AG20443 (cell line): ENCODE data around the gene ABCA7.

Experiments
- DNase-seq: peaks from one replicate; pipeline ENCODE4 v3.0.0; 2012; ENCODE audit warnings: low spot score, mixed read lengths

The ABCA7 gene

DNA sequence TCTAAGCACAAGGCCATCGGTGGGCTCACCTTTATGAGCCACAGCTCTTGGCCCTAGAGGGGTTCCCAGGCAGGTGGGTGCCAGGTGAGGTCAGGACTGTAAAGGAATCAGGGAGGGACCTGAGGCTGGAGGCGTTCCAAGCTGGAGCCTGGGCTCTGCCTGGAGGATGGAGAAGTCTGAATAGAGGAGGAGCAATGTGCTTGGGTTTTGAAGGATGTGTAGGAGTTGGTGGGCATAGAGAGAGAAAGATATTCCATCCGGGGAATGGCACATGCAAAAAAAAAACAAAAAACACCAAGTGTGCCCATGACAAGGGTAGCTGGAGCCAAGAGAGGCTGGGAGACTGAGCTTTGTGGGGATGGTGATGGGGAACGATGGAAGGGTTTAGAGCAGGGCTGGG, 37.3 kb upstream of the ABCA7 start:
- DNase-seq: no peak

DNA sequence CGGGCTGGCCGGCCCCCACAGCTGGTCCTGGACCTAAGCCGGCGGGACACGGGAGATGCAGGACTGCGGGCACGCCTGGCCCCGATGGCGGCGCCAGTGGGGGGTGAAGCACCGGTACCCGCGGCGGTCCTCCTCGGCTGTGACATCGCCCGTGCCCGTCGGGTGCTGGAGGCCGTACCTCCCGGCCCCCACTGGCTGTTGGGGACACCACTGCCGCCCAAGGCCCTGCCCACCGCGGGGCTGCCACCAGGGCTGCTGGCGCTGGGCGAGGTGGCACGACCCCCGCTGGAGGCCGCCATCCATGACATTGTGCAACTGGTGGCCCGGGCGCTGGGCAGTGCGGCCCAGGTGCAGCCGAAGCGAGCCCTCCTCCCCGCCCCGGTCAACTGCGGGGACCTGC, 36.6 kb upstream of the ABCA7 start:
- DNase-seq: no peak

DNA sequence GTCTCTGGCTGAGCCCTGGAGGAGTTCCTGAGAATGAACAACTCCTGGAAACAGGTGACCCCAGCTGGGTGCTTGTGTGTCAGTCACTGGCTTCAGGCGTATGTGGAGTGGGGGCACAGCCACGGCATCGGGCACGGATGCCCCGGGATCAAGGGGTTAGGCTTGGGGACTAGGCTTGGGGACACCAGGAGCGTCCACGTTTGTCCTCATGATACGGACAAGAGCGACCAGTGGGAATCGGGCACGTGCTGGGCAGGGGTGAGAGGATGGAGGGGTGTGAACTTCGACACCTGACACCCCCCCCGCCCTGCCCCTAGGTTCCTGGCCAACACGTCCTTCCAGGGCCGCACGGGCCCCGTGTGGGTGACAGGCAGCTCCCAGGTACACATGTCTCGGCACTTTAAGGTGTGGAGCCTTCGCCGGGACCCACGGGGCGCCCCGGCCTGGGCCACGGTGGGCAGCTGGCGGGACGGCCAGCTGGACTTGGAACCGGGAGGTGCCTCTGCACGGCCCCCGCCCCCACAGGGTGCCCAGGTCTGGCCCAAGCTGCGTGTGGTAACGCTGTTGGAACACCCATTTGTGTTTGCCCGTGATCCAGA, 35.6 kb upstream of the ABCA7 start:
- DNase-seq: no peak

DNA sequence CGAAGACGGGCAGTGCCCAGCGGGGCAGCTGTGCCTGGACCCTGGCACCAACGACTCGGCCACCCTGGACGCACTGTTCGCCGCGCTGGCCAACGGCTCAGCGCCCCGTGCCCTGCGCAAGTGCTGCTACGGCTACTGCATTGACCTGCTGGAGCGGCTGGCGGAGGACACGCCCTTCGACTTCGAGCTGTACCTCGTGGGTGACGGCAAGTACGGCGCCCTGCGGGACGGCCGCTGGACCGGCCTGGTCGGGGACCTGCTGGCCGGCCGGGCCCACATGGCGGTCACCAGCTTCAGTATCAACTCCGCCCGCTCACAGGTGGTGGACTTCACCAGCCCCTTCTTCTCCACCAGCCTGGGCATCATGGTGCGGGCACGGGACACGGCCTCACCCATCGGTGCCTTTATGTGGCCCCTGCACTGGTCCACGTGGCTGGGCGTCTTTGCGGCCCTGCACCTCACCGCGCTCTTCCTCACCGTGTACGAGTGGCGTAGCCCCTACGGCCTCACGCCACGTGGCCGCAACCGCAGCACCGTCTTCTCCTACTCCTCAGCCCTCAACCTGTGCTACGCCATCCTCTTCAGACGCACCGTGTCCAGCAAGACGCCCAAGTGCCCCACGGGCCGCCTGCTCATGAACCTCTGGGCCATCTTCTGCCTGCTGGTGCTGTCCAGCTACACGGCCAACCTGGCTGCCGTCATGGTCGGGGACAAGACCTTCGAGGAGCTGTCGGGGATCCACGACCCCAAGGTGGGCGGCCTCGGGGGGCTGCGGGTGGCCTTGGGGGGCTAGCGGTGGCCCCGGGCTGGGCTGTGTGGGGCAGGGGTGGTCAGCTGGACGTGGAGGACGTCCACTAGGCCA, 34.9 kb upstream of the ABCA7 start:
- DNase-seq: no peak

DNA sequence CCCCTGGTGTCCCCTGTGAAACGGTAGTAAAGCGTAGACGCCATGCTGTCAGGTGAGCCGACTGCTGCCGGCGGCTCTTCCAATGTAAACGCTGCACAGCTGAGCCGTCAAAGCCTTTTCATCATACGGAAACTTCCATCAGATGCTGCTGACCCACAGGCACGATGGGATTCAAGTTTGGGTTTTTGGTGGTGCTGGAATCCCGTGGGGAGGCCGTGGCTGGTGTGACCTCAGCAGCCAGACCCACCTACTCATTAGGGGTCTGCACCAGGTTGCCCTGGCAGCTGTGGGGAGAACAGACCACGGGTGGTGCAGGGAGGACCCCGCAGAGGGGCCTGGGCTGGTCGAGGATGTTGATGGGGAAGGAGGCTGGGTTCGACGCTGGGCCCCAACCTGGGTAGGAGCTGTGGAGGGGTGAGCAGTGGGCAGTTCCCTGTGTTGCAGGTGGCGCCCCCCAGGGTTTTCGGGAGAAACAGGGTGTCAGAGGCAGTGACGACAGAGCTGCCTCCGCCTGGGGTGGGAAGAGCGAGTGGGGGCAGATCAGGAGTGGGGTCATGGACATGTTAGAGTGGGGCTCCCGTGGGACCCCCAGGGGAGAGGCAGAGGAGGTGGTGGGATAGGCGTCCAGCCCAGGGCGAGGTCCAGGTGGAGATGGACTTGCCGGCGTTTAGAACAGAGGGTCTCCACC, 33.1 kb upstream of the ABCA7 start:
- DNase-seq: no peak

DNA sequence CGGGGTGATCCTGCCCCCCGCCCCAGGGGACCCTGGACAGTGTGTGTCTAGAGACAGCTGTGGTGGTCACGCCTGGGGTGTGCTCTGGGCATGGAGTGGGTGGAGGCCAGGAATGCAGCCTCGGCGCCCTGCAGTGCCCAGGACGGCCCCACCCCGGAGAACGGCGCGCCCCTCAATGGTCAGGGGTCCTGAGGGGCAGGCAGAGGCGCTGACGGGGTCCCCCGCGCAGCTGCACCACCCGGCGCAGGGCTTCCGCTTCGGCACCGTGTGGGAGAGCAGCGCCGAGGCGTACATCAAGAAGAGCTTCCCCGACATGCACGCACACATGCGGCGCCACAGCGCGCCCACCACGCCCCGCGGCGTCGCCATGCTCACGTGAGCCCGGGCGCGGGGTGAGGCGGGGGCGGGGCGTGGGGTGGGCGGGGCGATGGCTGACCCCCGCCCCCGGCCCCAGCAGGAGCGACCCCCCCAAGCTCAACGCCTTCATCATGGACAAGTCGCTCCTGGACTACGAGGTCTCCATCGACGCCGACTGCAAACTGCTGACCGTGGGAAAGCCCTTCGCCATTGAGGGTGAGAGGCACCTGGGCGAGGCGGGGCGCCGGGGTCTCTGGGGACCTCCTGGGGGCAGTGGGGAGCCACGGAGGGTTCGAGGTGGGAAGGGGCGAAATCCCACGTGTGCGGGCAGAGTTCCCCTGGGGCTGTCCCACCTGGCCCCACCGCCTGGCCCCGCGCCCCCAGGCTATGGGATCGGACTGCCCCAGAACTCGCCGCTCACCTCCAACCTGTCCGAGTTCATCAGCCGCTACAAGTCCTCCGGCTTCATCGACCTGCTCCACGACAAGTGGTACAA, 32.3 kb upstream of the ABCA7 start:
- DNase-seq: no peak

DNA sequence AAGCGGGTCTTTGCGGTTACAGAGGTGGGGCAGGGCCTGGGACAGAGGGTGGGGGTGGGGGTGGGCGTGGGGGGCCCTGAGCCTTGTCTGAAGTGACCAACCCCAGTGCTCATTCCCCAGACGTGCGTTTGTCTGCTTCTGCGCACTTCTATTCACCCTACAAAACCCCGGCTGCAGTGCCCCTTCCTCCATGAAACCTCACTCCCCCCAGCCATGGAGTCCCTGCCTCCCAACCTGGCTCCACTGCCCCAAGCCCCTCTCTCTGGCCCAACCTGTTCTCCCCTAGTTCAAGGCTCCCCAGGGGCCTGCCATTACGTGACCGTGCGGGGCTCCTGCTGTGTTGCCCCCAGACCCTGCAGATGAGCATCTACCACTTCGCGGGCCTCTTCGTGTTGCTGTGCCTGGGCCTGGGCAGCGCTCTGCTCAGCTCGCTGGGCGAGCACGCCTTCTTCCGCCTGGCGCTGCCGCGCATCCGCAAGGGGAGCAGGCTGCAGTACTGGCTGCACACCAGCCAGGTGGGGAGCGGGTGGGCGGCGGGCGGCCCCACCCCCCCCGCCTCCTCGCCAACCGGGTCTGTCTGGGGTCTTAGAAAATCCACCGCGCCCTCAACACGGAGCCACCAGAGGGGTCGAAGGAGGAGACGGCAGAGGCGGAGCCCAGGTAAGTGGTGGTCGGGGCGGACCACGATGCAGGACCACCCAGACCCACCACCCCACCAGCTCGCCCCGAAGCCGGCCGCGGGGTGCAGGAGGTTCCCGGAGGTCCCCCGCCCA, 31.5 kb upstream of the ABCA7 start:
- DNase-seq: no peak

DNA sequence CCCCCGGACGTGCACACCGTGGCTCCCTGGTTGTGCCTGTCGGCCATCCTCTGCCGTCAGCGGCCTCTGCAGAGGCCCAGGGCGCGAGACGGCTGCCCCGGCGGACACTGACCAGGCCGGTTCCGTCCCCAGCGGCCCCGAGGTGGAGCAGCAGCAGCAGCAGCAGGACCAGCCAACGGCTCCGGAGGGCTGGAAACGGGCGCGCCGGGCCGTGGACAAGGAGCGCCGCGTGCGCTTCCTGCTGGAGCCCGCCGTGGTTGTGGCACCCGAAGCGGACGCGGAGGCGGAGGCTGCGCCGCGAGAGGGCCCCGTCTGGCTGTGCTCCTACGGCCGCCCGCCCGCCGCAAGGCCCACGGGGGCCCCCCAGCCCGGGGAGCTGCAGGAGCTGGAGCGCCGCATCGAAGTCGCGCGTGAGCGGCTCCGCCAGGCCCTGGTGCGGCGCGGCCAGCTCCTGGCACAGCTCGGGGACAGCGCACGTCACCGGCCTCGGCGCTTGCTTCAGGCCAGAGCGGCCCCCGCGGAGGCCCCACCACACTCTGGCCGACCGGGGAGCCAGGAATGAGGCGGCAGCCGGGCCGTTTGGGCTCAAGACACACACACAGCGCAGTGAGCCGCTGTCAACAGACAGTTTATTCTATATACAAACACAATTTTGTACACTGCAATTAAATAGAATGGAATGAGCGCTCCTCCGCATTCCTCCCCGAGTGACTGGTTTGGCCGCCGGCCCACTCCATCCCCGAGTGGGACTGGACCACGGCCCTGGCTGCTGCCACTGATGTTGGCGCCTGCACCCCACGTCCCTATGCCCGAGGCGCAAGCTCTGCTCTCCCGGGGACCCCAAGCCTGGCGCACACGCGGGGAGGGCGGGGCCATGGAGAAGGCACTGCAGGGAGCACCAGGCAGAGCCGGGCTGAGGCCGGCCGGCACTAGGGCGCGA, 30.6 kb upstream of the ABCA7 start:
- DNase-seq: no peak

DNA sequence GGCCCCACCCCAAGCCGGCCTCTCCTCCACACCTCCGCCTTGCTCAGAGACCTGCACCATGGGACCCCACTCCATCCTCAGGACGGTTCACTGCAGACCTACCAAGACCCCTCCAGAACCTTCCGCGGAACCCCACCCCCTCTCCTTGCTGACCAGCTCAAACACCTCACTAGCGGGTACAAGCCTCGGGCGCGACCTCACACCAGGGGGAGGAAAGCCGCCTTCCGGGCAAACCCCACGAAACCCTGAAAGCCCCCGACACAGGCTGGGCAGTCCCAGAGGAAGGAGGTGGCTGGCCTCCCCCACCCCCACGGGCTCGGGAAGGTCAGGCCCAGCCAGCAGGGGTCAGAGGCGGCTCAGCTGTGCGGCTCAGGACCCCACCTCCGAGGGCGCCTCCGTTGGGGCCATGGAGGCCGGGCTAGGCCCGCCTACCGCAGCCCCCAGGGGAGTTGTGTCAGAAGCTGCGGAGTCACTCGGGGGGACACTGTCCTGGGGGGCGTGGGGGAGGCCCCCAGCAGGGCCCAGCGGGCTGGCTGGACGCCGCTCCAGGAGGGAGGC, 29.8 kb upstream of the ABCA7 start:
- DNase-seq: no peak

DNA sequence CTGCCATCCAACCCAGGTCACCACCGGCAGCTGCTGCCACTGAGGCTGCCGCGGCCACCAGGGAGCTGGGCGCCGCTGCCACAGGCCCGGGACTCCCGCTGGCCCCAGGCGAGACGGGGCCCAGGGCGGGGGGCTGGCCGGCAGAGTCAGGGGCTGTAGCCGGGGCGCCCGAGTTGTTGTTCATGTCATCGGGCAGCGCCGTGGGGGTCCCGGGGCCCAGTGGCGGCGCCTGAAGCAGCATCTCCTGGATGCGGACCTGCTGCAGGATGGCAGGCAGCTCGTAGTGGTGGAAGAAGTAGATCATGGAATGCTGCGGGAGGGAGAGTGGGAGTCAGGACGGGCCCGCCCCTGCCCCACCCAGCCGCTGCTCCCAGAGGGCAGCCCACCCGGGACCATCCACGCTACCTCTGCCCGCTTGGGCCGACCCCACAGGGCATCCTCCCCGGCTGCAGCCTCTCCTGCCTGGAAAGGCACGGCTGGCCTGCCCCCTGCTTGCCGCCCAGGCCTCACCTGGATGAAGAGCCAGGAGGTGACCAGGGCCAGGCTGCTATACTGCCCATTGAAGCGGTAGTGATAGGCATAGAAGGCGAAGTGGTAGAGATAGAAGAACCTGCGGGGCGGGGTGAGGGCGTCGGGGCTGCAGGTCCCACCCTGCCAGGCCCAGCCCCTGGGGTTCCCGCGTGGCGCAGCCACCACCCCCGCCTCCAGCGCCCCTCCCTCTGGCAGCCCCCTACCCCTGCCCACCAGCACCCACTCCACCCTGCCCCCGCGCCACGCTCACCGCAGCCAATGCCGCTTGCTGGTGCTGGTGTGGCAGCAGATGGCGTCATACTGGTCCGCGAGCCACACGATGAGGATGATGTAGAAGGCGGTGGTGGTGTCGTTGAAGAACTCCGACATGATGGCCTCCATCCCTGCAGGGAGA, 29.1 kb upstream of the ABCA7 start:
- DNase-seq: no peak

DNA sequence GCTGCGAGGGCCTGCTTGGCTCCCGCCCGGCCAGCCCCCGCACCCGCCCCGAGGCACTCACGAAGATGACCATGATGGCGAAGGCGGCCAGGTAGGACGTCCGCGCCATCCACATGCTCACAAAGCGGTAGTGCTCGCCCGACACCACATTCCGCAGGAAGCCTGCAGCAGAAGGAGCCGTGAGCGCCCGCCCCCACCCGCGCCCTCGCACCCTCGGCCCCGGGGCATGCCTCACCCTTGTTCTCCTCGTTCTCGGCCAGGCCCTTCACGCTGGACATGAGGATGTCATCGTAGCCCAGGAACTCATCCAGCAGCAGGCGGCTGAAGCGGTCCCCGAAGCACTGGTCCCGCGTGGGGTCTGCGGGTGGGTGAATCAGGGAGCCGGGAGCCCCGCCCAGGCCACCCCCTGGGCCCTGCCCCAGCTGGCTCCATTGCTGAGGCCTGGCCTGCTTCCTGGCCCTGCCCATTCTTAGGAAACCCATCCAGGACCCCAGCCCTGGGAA, 28.0 kb upstream of the ABCA7 start:
- no peak for DNase-seq

DNA sequence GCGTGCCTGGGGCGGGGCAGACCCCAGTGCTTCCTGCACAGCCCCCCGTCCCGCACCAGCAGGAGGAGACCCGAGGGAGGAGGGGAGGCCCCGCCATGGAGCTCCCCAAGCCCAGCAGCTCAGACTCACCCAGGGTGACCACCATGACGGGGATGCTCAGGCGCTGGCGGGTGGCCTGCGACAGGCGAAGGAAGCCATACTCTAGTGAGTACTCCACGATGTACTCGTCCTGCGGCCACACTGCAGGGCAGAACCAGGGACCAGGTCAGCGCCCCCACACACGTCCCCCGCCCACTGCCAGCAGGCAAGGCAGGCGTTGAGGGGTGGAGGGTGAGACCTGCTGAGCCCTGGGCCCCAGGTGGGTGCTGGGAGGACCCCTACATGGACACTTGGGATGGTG, 27.6 kb upstream of the ABCA7 start:
- DNase-seq: no peak

DNA sequence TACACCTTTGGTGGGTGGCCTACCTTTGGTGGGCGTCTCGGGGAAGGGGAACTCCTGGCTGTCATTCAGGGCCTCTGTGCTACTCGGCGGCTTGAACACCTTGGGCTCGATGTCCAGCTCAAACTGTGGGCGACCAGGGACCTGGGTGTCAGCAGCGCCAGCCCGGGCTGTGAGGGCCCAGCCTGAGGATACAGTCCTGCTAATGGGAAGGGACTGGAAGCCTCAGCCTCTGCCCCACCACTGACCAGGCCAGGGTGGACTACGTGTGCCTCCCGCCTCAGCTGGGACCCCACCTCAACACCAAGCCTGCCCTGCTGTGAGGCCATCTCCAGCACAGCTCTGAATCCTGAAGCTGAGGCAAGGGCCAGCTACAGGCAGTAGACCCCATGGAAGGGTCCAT, 26.7 kb upstream of the ABCA7 start:
- DNase-seq: no peak

DNA sequence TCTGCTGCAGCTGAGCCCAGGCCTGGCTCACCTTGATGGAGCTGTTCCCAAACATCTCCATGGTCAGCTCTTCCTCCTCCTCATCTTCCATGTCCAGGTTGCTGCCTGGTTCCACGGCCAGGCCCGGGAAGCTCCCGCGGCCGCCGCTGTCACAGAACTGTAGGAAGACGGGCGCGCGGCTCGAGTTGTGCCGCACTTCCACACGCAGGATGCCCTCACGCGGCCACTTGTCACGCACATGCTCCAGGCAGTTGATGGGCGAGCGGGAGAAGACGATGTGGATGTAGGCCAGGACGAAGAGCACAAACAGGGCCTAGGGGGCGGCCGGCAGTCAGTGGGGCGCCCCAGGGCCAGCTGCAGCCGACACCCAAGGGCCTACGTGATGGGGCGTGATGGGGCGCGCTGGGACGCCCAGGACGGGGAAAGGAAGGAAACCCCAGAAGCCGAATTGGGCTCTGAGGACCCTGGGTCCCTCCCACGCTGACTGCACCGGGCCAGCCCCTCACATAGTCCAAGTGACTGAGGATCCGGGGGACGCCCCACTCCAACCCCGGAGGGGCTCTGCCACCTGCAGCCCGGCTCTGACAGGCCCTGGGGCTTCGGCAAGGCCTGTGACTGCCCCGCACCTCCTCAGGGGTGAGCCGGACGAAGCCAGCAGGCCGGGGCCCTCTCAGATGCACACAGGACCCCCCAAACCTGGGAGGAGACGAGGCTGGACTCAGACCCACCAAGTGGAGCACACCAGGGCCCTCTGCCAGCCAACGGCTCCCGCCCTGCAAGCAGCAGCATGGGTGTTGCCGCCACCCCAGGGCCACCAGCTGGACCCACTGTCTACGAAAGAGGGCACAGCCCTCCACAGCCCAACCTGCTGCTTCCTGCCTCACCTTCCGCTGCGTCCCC, 25.5 kb upstream of the ABCA7 start:
- no peak for DNase-seq

DNA sequence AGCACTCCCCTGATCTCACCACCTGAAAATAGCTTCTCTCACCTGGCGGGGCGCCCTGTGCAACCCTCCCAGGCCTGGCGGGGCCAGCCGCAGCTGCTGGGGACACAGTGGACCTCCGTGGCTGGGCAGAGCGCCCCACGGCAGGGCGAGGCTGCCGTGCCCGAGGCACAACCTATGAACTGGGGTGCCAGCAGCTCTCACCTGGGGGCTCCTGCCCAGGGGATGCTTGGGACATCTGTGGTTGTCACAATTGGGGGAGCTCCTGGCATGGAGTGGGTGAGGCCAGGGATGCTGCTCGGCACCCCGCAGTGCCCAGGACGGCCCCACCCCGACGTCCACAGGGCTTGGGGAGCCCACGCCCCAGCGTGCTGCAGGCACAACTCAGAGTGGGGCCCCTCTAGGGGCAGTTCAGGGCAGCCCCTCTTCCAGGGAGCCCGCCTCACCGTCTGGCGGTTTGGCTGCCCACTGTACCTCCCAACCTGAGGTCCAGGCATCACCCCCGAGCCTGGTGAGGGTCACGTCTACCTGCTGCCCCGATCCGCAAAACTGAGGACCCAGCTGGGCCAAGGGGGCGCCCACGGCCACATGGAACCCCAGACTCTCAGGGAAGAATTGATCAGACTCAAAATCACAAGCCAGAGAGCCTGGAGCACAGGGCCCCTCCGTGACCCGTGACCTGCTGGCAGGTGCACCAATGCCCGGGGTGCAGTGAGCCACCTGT, 24.7 kb upstream of the ABCA7 start:
- DNase-seq: no peak

DNA sequence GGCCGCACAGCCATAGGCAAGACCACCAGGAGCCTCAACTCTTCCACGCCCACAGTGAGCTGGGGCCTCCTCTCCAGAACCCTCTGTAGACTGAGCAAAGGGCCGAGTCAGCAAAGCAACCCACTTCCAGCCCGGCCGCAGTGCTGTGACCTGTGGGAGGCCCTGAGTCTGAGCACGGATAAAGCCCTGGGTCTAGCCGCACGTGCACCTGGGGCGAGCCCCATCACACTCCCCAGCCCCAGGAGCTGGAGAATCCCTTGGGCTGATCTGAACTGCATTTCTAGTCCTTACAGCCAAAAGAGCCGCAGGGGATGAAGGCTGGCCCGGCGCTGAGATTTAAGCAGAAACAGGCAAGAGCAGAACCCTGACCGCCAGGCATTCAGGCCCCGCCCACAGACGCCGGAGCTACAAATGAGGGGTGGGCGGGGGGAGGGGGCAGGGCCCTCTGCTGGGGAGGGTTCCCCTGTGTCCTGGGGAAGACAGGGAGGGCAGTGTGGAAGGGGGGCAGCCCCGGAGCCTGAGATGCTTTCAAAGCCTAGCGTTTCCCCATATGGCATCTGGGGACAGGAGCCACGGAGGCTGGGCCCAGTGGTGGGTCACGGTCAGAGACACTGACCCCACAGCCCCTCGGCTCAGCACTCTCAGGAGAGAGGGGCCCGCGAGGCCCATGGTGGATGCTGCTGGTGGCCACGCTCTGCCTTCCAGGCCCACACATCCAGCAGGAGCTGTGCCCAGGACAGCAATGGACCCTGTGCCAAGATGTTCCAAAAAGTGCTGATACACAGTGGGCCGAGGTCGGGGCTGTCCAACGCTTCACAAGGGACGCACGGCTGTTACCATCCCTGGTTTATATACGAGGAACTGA, 23.9 kb upstream of the ABCA7 start:
- DNase-seq: no peak
